ENCODE data around the gene WNT3.

The WNT3 gene

GRCh38 chr17:46730679-46731078 lies 87.8 kb downstream of the WNT3 start:
- Histone ChIP-seq H3K4me3 (ENCODE audit: low read length in 2 of 2) (no peak overlapping the region), H3K9me3 (ENCODE audit: control insufficient read depth in 2 of 2, low read length in 2 of 2) (no peaks in the 10 kb centered on the region), H3K9ac (ENCODE audit: low read length in 2 of 2) (no peak overlapping the region), H3K27ac (ENCODE audit: low read length) (no peak overlapping the region), H3K4me1 (ENCODE audit: control insufficient read depth, insufficient read depth, low read length) (no peaks in the 10 kb centered on the region), H3K27me3 (ENCODE audit: control insufficient read depth in 1 of 2, insufficient read depth in 2 of 2, low read length in 2 of 2) (no peaks in the 10 kb centered on the region), H3K36me3 (ENCODE audit: control insufficient read depth in 2 of 2, insufficient read depth in 2 of 2, low read length in 2 of 2) (peaks cover 4 to 5% of the 10 kb centered on the region in 2 donors)

- H3K27me3 ChIP-seq (ENCODE audit: control insufficient read depth in 1 of 2, insufficient read depth in 2 of 2, low read length in 2 of 2): no peaks in the 10 kb centered on the region
- H3K4me3 ChIP-seq (ENCODE audit: low read length in 2 of 2): no peak overlapping the region
- H3K9me3 ChIP-seq (ENCODE audit: control insufficient read depth in 2 of 2, low read length in 2 of 2): no peaks in the 10 kb centered on the region
- H3K9ac ChIP-seq (ENCODE audit: low read length in 2 of 2): no peak overlapping the region
- no peaks in the 10 kb centered on the region for H3K4me1 ChIP-seq (ENCODE audit: control insufficient read depth, insufficient read depth, low read length)
- H3K36me3 ChIP-seq (ENCODE audit: control insufficient read depth in 2 of 2, insufficient read depth in 2 of 2, low read length in 2 of 2): peaks cover 4 to 5% of the 10 kb centered on the region in 2 donors
- H3K27ac ChIP-seq (ENCODE audit: low read length): no peak overlapping the region
Measured at GRCh38 chr17:46730026-46730425, 88.5 kb downstream of the WNT3 start.

GRCh38 chr17:46727572-46728348 lies 90.7 kb downstream of the WNT3 start:
- H3K36me3 ChIP-seq (ENCODE audit: control insufficient read depth in 2 of 2, insufficient read depth in 2 of 2, low read length in 2 of 2): peaks cover 1 to 4% of the 10 kb centered on the region in 2 donors

GRCh38 chr17:46726206-46726605 lies 92.3 kb downstream of the WNT3 start:
- H3K27ac ChIP-seq (ENCODE audit: low read length): no peak overlapping the region
- H3K9me3 ChIP-seq (ENCODE audit: control insufficient read depth in 2 of 2, low read length in 2 of 2): no peaks in the 10 kb centered on the region
- peaks cover 0 to 2% of the 10 kb centered on the region in 2 donors for H3K36me3 ChIP-seq (ENCODE audit: control insufficient read depth in 2 of 2, insufficient read depth in 2 of 2, low read length in 2 of 2)
- no peaks in the 10 kb centered on the region for H3K27me3 ChIP-seq (ENCODE audit: control insufficient read depth in 1 of 2, insufficient read depth in 2 of 2, low read length in 2 of 2)
- H3K4me1 ChIP-seq (ENCODE audit: control insufficient read depth, insufficient read depth, low read length): no peaks in the 10 kb centered on the region
- H3K9ac ChIP-seq (ENCODE audit: low read length in 2 of 2): no peak overlapping the region
- no peak overlapping the region for H3K4me3 ChIP-seq (ENCODE audit: low read length in 2 of 2)

More at GRCh38 chr17:46727572-46728348, 90.7 kb downstream of the WNT3 start:
- H3K27me3 ChIP-seq (ENCODE audit: control insufficient read depth in 1 of 2, insufficient read depth in 2 of 2, low read length in 2 of 2): no peaks in the 10 kb centered on the region
- no peaks in the 10 kb centered on the region for H3K4me1 ChIP-seq (ENCODE audit: control insufficient read depth, insufficient read depth, low read length)
- H3K9ac ChIP-seq (ENCODE audit: low read length in 2 of 2): no peak overlapping the region
- no peak overlapping the region for H3K27ac ChIP-seq (ENCODE audit: low read length)
- no peaks in the 10 kb centered on the region for H3K9me3 ChIP-seq (ENCODE audit: control insufficient read depth in 2 of 2, low read length in 2 of 2)
- H3K4me3 ChIP-seq (ENCODE audit: low read length in 2 of 2): no peak overlapping the region

- Histone ChIP-seq H3K9me3 (ENCODE audit: control insufficient read depth in 2 of 2, low read length in 2 of 2) (no peaks in the 10 kb centered on the region), H3K27ac (ENCODE audit: low read length) (no peak overlapping the region), H3K4me1 (ENCODE audit: control insufficient read depth, insufficient read depth, low read length) (no peaks in the 10 kb centered on the region), H3K27me3 (ENCODE audit: control insufficient read depth in 1 of 2, insufficient read depth in 2 of 2, low read length in 2 of 2) (no peaks in the 10 kb centered on the region), H3K36me3 (ENCODE audit: control insufficient read depth in 2 of 2, insufficient read depth in 2 of 2, low read length in 2 of 2) (peaks cover 3 to 4% of the 10 kb centered on the region in 2 donors), H3K4me3 (ENCODE audit: low read length in 2 of 2) (no peak overlapping the region), H3K9ac (ENCODE audit: low read length in 2 of 2) (no peak overlapping the region)
Measured at GRCh38 chr17:46722662-46723285, 95.7 kb downstream of the WNT3 start.

GRCh38 chr17:46720408-46720807 lies 98.1 kb downstream of the WNT3 start:
- Histone ChIP-seq H3K4me1 (ENCODE audit: control insufficient read depth, insufficient read depth, low read length) (no peaks in the 10 kb centered on the region), H3K36me3 (ENCODE audit: control insufficient read depth in 2 of 2, insufficient read depth in 2 of 2, low read length in 2 of 2) (peaks cover 3 to 8% of the 10 kb centered on the region in 2 donors), H3K9me3 (ENCODE audit: control insufficient read depth in 2 of 2, low read length in 2 of 2) (no peaks in the 10 kb centered on the region), H3K27ac (ENCODE audit: low read length) (no peak overlapping the region), H3K9ac (ENCODE audit: low read length in 2 of 2) (no peak overlapping the region), H3K27me3 (ENCODE audit: control insufficient read depth in 1 of 2, insufficient read depth in 2 of 2, low read length in 2 of 2) (no peaks in the 10 kb centered on the region), H3K4me3 (ENCODE audit: low read length in 2 of 2) (no peak overlapping the region)

GRCh38 chr17:46719891-46720290 lies 98.6 kb downstream of the WNT3 start:
- no peak overlapping the region for H3K27ac ChIP-seq (ENCODE audit: low read length)
- no peaks in the 10 kb centered on the region for H3K9me3 ChIP-seq (ENCODE audit: control insufficient read depth in 2 of 2, low read length in 2 of 2)
- H3K9ac ChIP-seq (ENCODE audit: low read length in 2 of 2): no peak overlapping the region
- H3K36me3 ChIP-seq (ENCODE audit: control insufficient read depth in 2 of 2, insufficient read depth in 2 of 2, low read length in 2 of 2): peaks cover 3 to 8% of the 10 kb centered on the region in 2 donors
- no peaks in the 10 kb centered on the region for H3K4me1 ChIP-seq (ENCODE audit: control insufficient read depth, insufficient read depth, low read length)
- no peaks in the 10 kb centered on the region for H3K27me3 ChIP-seq (ENCODE audit: control insufficient read depth in 1 of 2, insufficient read depth in 2 of 2, low read length in 2 of 2)
- H3K4me3 ChIP-seq (ENCODE audit: low read length in 2 of 2): no peak overlapping the region

GRCh38 chr17:46717999-46718398 lies 100.5 kb downstream of the WNT3 start:
- Histone ChIP-seq H3K4me1 (ENCODE audit: control insufficient read depth, insufficient read depth, low read length) (no peaks in the 10 kb centered on the region), H3K9me3 (ENCODE audit: control insufficient read depth in 2 of 2, low read length in 2 of 2) (no peaks in the 10 kb centered on the region), H3K36me3 (ENCODE audit: control insufficient read depth in 2 of 2, insufficient read depth in 2 of 2, low read length in 2 of 2) (peaks cover 8 to 9% of the 10 kb centered on the region in 2 donors), H3K4me3 (ENCODE audit: low read length in 2 of 2) (no peak overlapping the region), H3K27me3 (ENCODE audit: control insufficient read depth in 1 of 2, insufficient read depth in 2 of 2, low read length in 2 of 2) (no peaks in the 10 kb centered on the region), H3K9ac (ENCODE audit: low read length in 2 of 2) (no peak overlapping the region), H3K27ac (ENCODE audit: low read length) (no peak overlapping the region)
